Esophagus squamous epithelium (tissue), 5 donors: ENCODE measurements around the gene S1PR3. TPM values are rescaled to one million over a fixed set of nuclear protein-coding genes. Genes with fewer than 3 reads are reported as not detected.

Experiments
- DNase-seq: peaks from one replicate; lab custom pipeline; 2025; lab: John Stamatoyannopoulos, UW
- H3K27ac ChIP-seq, 4 donors: fragments of 200-600 bp; sonication (generic); one replicate each; pipeline ENCODE4 v1.5.1; 2016 to 2019; ENCODE audit warnings: mild to moderate bottlenecking in 1 of 4
- H3K27me3 ChIP-seq, 4 donors: fragments of 200-600 bp; sonication (generic); 1 replicate in 3 of 4; 2 replicates in 1 of 4; pipeline versions ENCODE4 v1.5.1 to v1.6.0; 2017 to 2021; ENCODE audit warnings: antibody characterized with exemption in 1 of 4
- H3K36me3 ChIP-seq, 3 donors: fragments of 200-600 bp; sonication (generic); one replicate each; pipeline ENCODE4 v1.5.1; 2016 to 2019
- H3K4me1 ChIP-seq, 3 donors: fragments of 200-600 bp; sonication (generic); one replicate each; pipeline ENCODE4 v1.5.1; 2017 to 2019
- H3K4me3 ChIP-seq, 4 donors: fragments of 200-600 bp; sonication (generic); 1 replicate in 3 of 4; 2 replicates in 1 of 4; pipeline ENCODE4 v1.5.1; 2016 to 2019; ENCODE audit warnings: mild to moderate bottlenecking in 2 of 4, moderate library complexity in 1 of 4
- H3K9me3 ChIP-seq, 3 donors: fragments of 200-600 bp; sonication (generic); one replicate each; pipeline ENCODE4 v1.5.1; 2016 to 2019
- CTCF ChIP-seq, 6 experiments: fragments of 450-650 bp in 4 of 6; fragments of 200-600 bp in 2 of 6; sonication (generic) in 2 of 6; IDR thresholded peaks; one replicate each; pipeline ENCODE4 v1.5.1; 2016 to 2019; ENCODE audit warnings: antibody characterized with exemption in 6 of 6, mild to moderate bottlenecking in 4 of 6, moderate library complexity in 4 of 6
- POLR2A ChIP-seq, 4 donors: fragments of 450-650 bp; IDR thresholded peaks; one replicate each; pipeline ENCODE4 v1.6.1; 2017; ENCODE audit warnings: antibody characterized with exemption in 4 of 4, mild to moderate bottlenecking in 4 of 4, moderate library complexity in 3 of 4
- WGBS, 2 donors: methylation state at CpG; one replicate each; pipeline ENCODE4 v1.1.5; 2018; 5-methylcytosine and 5-hydroxymethylcytosine counted together
- intact Hi-C: fragments of 100-400 bp; cut with DNase I; formaldehyde crosslinking; loops from one replicate; pipeline ENCODE4 v1.15.0; 2022
- total RNA-seq, 4 donors: library from RNA; depleted of rRNA; stranded (reverse); fragments of >200 nt; gene quantifications; one replicate each; pipeline ENCODE4 v1.1.0, GENCODE V29; 2016
- donor health status: DM: yes; HTN: yes; CAD: no.

Gene S1PR3
- total RNA-seq, 4 donors from 2014 or later: 1.3 to 14.3 (median 6.8) TPM

- Histone ChIP-seq H3K27ac (no peak overlapping the region), H3K9me3 (no peaks in the 10 kb centered on the region), H3K4me1 (peaks cover 0 to 16% (median 0%) of the 10 kb centered on the region in 3 donors), H3K36me3 (no peaks in the 10 kb centered on the region), H3K27me3 (no peaks in the 10 kb centered on the region), H3K4me3 (no peak overlapping the region)
- TF ChIP-seq POLR2A (IDR thresholded peaks at IDR 0.05) (no peak), CTCF (IDR thresholded peaks at IDR 0.05) (no peak)
- intact Hi-C loops: no loop called here
- no peak for DNase-seq
- 70 to 76% methylated on average over 8 of the region's 8 CpGs for WGBS, 2 donors
Observed at GRCh38 chr9:89036383-89036782, 45.1 kb downstream of the S1PR3 start.

GRCh38 chr9:89036891-89037290 lies 45.6 kb downstream of the S1PR3 start:
- no peak for TF ChIP-seq POLR2A (IDR thresholded peaks at IDR 0.05)
- no peak for TF ChIP-seq CTCF (IDR thresholded peaks at IDR 0.05)
- WGBS, 2 donors: 57 to 71% methylated on average over 3 of the region's 3 CpGs
- Histone ChIP-seq H3K36me3 (no peaks in the 10 kb centered on the region), H3K27ac (no peak overlapping the region), H3K9me3 (no peaks in the 10 kb centered on the region), H3K27me3 (no peaks in the 10 kb centered on the region), H3K4me1 (peaks cover 0 to 16% (median 0%) of the 10 kb centered on the region in 3 donors), H3K4me3 (no peak overlapping the region)
- intact Hi-C loops: no loop called here
- DNase-seq: no peak

GRCh38 chr9:89037346-89037745 lies 46.1 kb downstream of the S1PR3 start:
- Histone ChIP-seq H3K36me3 (no peaks in the 10 kb centered on the region), H3K27ac (no peak overlapping the region), H3K4me3 (no peak overlapping the region), H3K27me3 (no peaks in the 10 kb centered on the region), H3K4me1 (peaks cover 0 to 16% (median 0%) of the 10 kb centered on the region in 3 donors), H3K9me3 (no peaks in the 10 kb centered on the region)
- no peak for DNase-seq
- 66 to 75% methylated on average over 4 of the region's 4 CpGs for WGBS, 2 donors
- intact Hi-C loops: no loop called here
- TF ChIP-seq CTCF (IDR thresholded peaks at IDR 0.05) (no peak), POLR2A (IDR thresholded peaks at IDR 0.05) (no peak)

GRCh38 chr9:89037891-89038290 lies 46.6 kb downstream of the S1PR3 start:
- no peak for TF ChIP-seq POLR2A (IDR thresholded peaks at IDR 0.05)
- no peak for TF ChIP-seq CTCF (IDR thresholded peaks at IDR 0.05)
- no peak for DNase-seq
- peak overlapping the region in 1 of 4 donors; percentile 12 for H3K27ac ChIP-seq
- intact Hi-C loops: no loop called here
- H3K9me3 ChIP-seq: no peaks in the 10 kb centered on the region
- H3K4me1 ChIP-seq: peaks cover 0 to 16% (median 0%) of the 10 kb centered on the region in 3 donors
- no peaks in the 10 kb centered on the region for H3K36me3 ChIP-seq
- no peaks in the 10 kb centered on the region for H3K27me3 ChIP-seq
- no peak overlapping the region for H3K4me3 ChIP-seq
- WGBS, 2 donors: 80 to 93% methylated on average over 3 to 8 of the region's 9 CpGs

- intact Hi-C loops: no loop called here
- Histone ChIP-seq H3K4me3 (no peak overlapping the region), H3K27me3 (no peaks in the 10 kb centered on the region), H3K27ac (peak overlapping the region in 3 of 4 donors; percentile 11 to 56 (median 45)), H3K9me3 (no peaks in the 10 kb centered on the region), H3K36me3 (no peaks in the 10 kb centered on the region), H3K4me1 (peaks cover 0 to 16% (median 0%) of the 10 kb centered on the region in 3 donors)
- no peak for DNase-seq
- no peak for TF ChIP-seq POLR2A (IDR thresholded peaks at IDR 0.05)
- no peak for TF ChIP-seq CTCF (IDR thresholded peaks at IDR 0.05)
- WGBS, 2 donors: 32 to 37% methylated on average over 5 of the region's 5 CpGs
Observed at GRCh38 chr9:89038382-89039103, 47.3 kb downstream of the S1PR3 start.
